ENCODE results near the gene NDUFB6.
A peak's percentile ranks its signal among the peaks of the same experiment; 100 is the strongest.
"Not testable (repeated sequence)": the region's sequence is repeated elsewhere in the genome, so short reads cannot be mapped to it uniquely, and the experiment has no call there.

NDUFB6 gene

GRCh38 chr9:32570262-32570661 is 2.7 kb downstream of the NDUFB6 start:
- DNase-seq = no peak

GRCh38 chr9:32566770-32567169 is 6.2 kb downstream of the NDUFB6 start:
- no peak for DNase-seq

GRCh38 chr9:32565967-32566366 is 7.0 kb downstream of the NDUFB6 start:
- no peak for DNase-seq

GRCh38 chr9:32558408-32558934 is 14.5 kb downstream of the NDUFB6 start:
- DNase-seq = no peak

GRCh38 chr9:32554591-32554990 is 18.4 kb downstream of the NDUFB6 start:
- no peak for DNase-seq

- DNase-seq = no peak
Measured at GRCh38 chr9:32554107-32554506, 18.9 kb downstream of the NDUFB6 start.

GRCh38 chr9:32552172-32552872 is 20.6 kb downstream of the NDUFB6 start, which contains the start of the genes SMIM27 and TOPORS:
TSS of gene SMIM27 (plus strand) at chr9:32552327. CDS start at chr9:32552435, 108 bp downstream.
TSS of gene TOPORS (minus strand) at chr9:32552586. CDS start at chr9:32552436, 150 bp downstream.
- peak; percentile 91 for DNase-seq

GRCh38 chr9:32551276-32552051 is 21.5 kb downstream of the NDUFB6 start:
- no peak for DNase-seq

GRCh38 chr9:32550562-32551275 is 22.2 kb downstream of the NDUFB6 start:
- DNase-seq = peak; percentile 84

GRCh38 chr9:32550150-32550561 is 22.8 kb downstream of the NDUFB6 start:
- DNase-seq = no peak

GRCh38 chr9:32548213-32548612 is 24.7 kb downstream of the NDUFB6 start:
- not testable (repeated sequence) for DNase-seq

- DNase-seq = no peak
Measured at GRCh38 chr9:32545884-32546283, 27.1 kb downstream of the NDUFB6 start.

- no peak for DNase-seq
Measured at GRCh38 chr9:32543047-32543446, 29.9 kb downstream of the NDUFB6 start.

GRCh38 chr9:32533816-32534215 is 39.1 kb downstream of the NDUFB6 start:
- DNase-seq = no peak

GRCh38 chr9:32533336-32533735 is 39.6 kb downstream of the NDUFB6 start:
- DNase-seq = no peak

- DNase-seq = no peak
Measured at GRCh38 chr9:32526707-32527048, 46.3 kb downstream of the NDUFB6 start.

GRCh38 chr9:32526041-32526706 is 46.8 kb downstream of the NDUFB6 start, which contains the start of gene RIGI:
TSS of gene RIGI (minus strand) at chr9:32526196. CDS start at chr9:32526166, 30 bp downstream.
- peak; percentile 86 for DNase-seq

GRCh38 chr9:32525709-32526030 is 47.3 kb downstream of the NDUFB6 start:
- peak; percentile 64 for DNase-seq

GRCh38 chr9:32524892-32525708 is 47.9 kb downstream of the NDUFB6 start:
- no peak for DNase-seq

GRCh38 chr9:32524558-32524891 is 48.4 kb downstream of the NDUFB6 start:
- not testable (repeated sequence) for DNase-seq

GRCh38 chr9:32523910-32524309 is 49.0 kb downstream of the NDUFB6 start:
- DNase-seq = no peak

- no peak for DNase-seq
Measured at GRCh38 chr9:32518276-32518675, 54.7 kb downstream of the NDUFB6 start.

Data from KG1 (cell line).